Astrocyte of the spinal cord (primary cell): ENCODE data around the gene C16orf95.
A peak's percentile ranks its signal among the peaks of the same experiment; 100 is the strongest.

ENCODE experiments used
- DNase-seq: peaks from one replicate; pipeline ENCODE4 v3.0.0; 2011; ENCODE audit warnings: low read depth, low spot score
- H3K4me3 ChIP-seq: 2 replicates; pipeline ENCODE4 v1.5.1; 2011; ENCODE audit warnings: low read depth, mild to moderate bottlenecking, low read length, moderate library complexity
- in situ Hi-C: cut with HindIII; loops from 2 replicates; pipeline ENCODE4 v1.10.0; 2017; ENCODE audit warnings: low sequenced_read_pairs
- TF ChIP-seq, protein P1 (sequence below): IDR thresholded peaks from 2 replicates; pipeline ENCODE4 v1.5.1; 2012; ENCODE audit warnings: low read depth, mild to moderate bottlenecking, low read length, inconsistent platforms

C16orf95 gene

DNA sequence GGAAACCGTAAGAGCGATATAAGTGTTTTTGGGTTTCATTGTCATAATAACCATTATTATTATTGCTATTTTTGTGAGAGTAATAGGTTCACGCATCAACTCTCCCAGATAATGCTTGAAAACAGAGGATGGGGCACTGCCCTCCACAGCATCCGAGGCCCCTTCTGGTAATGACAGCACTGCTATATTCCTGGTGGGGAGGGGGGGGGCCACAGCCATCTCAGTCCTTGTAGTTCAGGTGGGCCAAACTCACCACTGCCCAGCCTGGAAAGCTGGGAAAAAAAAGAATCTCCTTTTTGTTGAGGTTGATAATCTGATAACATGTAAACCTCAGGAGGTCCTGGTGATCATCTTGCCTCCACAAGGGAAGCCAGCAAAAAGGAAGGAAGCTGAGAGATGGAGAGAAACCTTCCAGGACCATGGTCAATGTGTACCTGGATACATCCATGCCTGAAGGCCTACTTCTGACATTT, 706 bp downstream of the C16orf95 start:
- no peak for DNase-seq
- H3K4me3 ChIP-seq, result peak overlapping the region; percentile 99
- TF ChIP-seq, protein P1, sequence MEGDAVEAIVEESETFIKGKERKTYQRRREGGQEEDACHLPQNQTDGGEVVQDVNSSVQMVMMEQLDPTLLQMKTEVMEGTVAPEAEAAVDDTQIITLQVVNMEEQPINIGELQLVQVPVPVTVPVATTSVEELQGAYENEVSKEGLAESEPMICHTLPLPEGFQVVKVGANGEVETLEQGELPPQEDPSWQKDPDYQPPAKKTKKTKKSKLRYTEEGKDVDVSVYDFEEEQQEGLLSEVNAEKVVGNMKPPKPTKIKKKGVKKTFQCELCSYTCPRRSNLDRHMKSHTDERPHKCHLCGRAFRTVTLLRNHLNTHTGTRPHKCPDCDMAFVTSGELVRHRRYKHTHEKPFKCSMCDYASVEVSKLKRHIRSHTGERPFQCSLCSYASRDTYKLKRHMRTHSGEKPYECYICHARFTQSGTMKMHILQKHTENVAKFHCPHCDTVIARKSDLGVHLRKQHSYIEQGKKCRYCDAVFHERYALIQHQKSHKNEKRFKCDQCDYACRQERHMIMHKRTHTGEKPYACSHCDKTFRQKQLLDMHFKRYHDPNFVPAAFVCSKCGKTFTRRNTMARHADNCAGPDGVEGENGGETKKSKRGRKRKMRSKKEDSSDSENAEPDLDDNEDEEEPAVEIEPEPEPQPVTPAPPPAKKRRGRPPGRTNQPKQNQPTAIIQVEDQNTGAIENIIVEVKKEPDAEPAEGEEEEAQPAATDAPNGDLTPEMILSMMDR, result no peak
- in situ Hi-C loops, result no loop called here

DNA sequence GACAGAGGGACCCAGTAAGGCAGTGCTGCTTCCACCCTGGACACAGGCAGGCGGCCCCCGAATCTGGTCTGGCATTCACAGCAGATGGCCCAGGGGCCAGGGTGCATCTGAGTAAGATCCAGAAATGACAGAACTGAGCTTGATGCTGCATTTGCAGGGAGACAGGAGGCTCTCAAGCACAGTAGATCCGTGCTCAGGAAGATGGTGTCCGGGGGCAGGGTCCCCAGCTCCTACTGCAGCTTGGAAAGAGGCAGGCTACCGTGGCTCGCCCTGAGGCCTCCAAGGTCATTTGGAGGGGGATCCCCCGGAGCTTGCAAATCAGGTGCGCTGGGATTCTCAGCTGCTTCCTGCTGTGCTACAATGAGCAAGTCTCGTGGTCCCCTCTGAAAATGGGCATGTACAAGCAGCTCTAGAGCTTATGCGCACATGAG, 2.2 kb downstream of the C16orf95 start:
- TF ChIP-seq, protein P1, result no peak
- no peak overlapping the region for H3K4me3 ChIP-seq

DNA sequence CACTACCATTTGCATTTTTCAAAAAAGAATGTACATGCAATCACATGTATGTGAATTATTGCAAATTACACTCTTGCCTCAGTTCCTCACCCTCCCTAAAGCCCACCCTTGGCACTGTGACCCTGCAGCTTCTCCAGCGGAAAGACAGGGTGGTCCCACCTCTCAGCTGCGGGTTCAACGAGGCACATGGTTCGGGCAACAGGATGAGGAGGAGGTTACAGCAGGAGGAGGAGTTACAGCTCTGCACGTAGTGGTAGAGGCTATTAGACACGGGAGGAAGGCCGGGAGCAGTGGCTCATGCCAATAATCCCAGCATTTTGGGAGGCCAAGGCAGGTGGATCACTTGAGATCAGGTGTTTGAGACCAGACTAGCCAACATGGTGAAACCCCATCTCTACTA, 5.2 kb downstream of the C16orf95 start:
- no peak for DNase-seq
- TF ChIP-seq, protein P1, result no peak
- no peak overlapping the region for H3K4me3 ChIP-seq
- in situ Hi-C loops, result no loop called here

More for the DNA sequence above, 2.2 kb downstream of the C16orf95 start:
- DNase-seq, result no peak
- in situ Hi-C loops, result no loop called here

DNA sequence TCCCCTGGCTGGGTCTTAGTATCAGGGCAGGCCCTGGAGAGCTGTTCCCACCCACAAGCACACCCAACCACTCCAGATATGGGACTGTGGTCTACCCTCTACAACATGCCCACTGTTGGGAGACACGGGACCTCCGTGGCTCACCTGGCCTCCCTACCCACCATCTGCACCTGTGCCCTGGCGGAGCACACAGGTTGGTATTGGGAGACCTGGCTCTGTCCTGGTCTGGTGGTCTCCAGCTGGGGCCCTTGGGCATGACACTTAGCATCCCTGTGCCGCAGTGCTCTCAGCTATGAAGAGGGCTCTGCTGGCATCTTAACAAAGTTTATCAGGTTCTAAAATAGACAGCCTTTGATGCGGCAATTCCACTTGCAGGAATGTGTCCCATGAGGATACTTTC, 5.8 kb downstream of the C16orf95 start:
- no peak for DNase-seq
- in situ Hi-C loops, result no loop called here
- H3K4me3 ChIP-seq, result no peak overlapping the region
- TF ChIP-seq, protein P1, result no peak

DNA sequence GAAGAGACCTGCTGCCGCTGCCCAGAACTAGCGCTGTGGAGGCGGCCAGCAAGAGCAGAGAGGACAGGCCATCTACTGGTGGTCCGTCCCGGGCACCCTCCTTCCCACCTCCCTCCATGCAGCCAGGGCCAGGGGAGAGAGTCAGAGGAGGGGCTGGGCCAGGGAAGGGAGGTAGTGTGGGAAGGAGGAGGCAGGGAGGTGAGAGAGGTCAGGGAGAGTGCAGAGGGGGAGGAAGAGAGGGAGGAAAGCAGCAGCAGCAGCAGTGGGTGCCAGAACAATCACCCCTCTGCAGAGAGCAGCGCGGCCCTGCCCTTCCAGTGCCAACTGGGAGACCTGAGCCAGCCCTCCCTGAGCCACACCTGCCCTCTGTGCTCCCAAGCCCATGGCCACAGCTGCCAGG, 6.6 kb downstream of the C16orf95 start:
- no peak for DNase-seq
- H3K4me3 ChIP-seq, result no peak overlapping the region
- in situ Hi-C loops, result no loop called here
- TF ChIP-seq, protein P1, result no peak

DNA sequence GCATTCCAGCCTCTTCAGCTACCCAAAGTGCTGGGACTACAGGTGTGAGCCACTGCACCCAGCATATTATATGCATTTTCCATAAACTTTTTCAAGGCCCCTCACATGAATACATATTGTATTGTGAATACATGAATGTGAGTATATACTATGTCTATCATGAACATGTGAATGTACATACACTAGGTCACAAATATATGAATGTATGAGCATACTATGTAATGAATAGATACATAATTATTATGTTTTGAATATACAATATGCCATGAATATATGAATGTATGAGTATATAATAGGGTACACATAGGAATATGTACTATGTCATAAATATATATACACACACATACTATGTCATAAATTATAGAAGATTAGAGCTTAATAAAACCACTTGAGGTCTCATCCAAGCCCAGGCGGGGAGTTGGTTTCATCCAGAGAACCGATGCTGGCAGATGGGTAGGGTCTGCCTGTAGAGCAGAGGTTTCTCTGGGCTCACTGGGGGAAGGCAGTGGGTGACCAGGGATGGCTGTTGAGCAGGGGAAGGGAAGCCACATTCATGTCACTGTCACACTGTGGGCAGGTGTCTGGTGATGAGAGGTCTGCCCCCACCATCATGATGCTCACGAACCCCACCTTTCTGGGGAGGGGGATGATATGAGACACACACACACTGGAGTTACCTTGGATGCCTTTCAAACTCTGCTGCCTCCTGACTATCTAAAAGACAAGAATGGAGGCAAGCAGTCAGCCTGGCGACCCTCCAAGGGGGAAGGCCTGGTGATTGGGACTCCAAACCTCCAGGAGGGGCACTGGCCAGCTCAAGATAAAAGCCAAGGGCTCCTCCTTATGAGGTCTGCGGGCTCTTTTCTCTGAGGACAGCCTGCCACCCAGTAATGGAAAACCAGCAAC, 7.3 kb downstream of the C16orf95 start:
- in situ Hi-C loops, result no loop called here

More for the DNA sequence above, 7.3 kb downstream of the C16orf95 start:
- DNase-seq, result no peak
- TF ChIP-seq, protein P1, result no peak
- H3K4me3 ChIP-seq, result no peak overlapping the region
